Motor neuron (in vitro differentiated cells): ENCODE results near the gene SNUPN. TPM values are rescaled to one million over a fixed set of nuclear protein-coding genes. Genes with fewer than 3 reads are reported as not detected.
A peak's percentile ranks its signal among the peaks of the same experiment; 100 is the strongest.
"Not testable (repeated sequence)": the region's sequence is repeated elsewhere in the genome, so short reads cannot be mapped to it uniquely, and the experiment has no call there.

ENCODE experiments used
- ATAC-seq, 8 experiments: fragments of 200-7000 bp; cut with Tn5 transposase; replicated peaks in 6 of 8; 2 replicates each; pipeline ENCODE4 v1.8.0; 2021; ENCODE audit warnings: mild to moderate bottlenecking in 8 of 8, moderate library complexity in 8 of 8
- H3K27ac ChIP-seq, 2 donors: fragments of 250-450 bp; sonication (Bioruptor Pico); 2 replicates each; pipeline ENCODE4 v1.9.0; 2021; ENCODE audit warnings: antibody characterized with exemption in 2 of 2, mild to moderate bottlenecking in 2 of 2, moderate library complexity in 1 of 2
- H3K4me1 ChIP-seq, 2 donors: fragments of 250-450 bp; sonication (Bioruptor Pico); replicated peaks in 1 of 2; 2 replicates each; pipeline ENCODE4 v1.6.1; 2021; ENCODE audit warnings: antibody characterized with exemption in 2 of 2, mild to moderate bottlenecking in 2 of 2, moderate library complexity in 1 of 2
- H3K4me3 ChIP-seq, 5 donors: fragments of 250-450 bp; sonication (Bioruptor Pico); 2 replicates each; pipeline ENCODE4 v1.9.0; 2021; ENCODE audit warnings: antibody characterized with exemption in 5 of 5, mild to moderate bottlenecking in 5 of 5, moderate library complexity in 4 of 5
- WGBS, 10 experiments: fragments of 450-650 bp; shearing (Covaris generic); methylation state at CpG; one replicate each; pipeline ENCODE4 v1.0.0; 2022; 5-methylcytosine and 5-hydroxymethylcytosine counted together
- in situ Hi-C, 9 experiments: fragments of 400-800 bp; cut with MboI; loops; one replicate each; pipeline ENCODE4 v1.15.0; 2021; ENCODE audit warnings: low sequenced_read_pairs in 9 of 9, low pct_unique_long_range_greater_than_20kb in 2 of 9; ENCODE audit not compliant: unreplicated experiment in 9 of 9
- total RNA-seq, 8 experiments: library from RNA; unstranded; fragments of 300-600 nt; gene quantifications; 2 replicates each; pipeline versions ENCODE4 v1.2.3 to v1.2.4, GENCODE V29; 2022

The SNUPN gene
- total RNA-seq, 8 experiments from 2014 or later = 12.5 to 44.6 (median 19.5) TPM

- Histone ChIP-seq H3K4me3 (peak overlapping the region; percentile 51 to 82 (median 70)), H3K27ac (peak overlapping the region; percentile 76 to 91), H3K4me1 (peaks cover 7 to 12% of the 10 kb centered on the region in 2 donors)
- in situ Hi-C loops = no loop called here
- 0 to 2% (median 0%) methylated on average over 2 to 16 of the region's 16 CpGs for WGBS, 10 experiments
- ATAC-seq = no peak
Measured at GRCh38 chr15:75639191-75639708, 13.7 kb upstream of the SNUPN start.

GRCh38 chr15:75637245-75638009 is 11.9 kb upstream of the SNUPN start:
- no peak overlapping the region for H3K27ac ChIP-seq
- ATAC-seq = no peak
- peaks cover 7 to 12% of the 10 kb centered on the region in 2 donors for H3K4me1 ChIP-seq
- WGBS, 10 experiments = 38 to 100% (median 82%) methylated on average over 1 to 3 of the region's 4 CpGs; no CpG with 5 or more reads in 3 of the 10 experiments
- in situ Hi-C loops = no loop called here
- no peak overlapping the region for H3K4me3 ChIP-seq

- in situ Hi-C loops = no loop called here
- WGBS, 10 experiments = 88 to 100% (median 95%) methylated on average over 2 to 4 of the region's 6 CpGs; no CpG with 5 or more reads in 2 of the 10 experiments
- Histone ChIP-seq H3K27ac (no peak overlapping the region), H3K4me3 (no peak overlapping the region), H3K4me1 (peaks cover 7 to 11% of the 10 kb centered on the region in 2 donors)
- no peak for ATAC-seq
Measured at GRCh38 chr15:75636026-75636425, 10.5 kb upstream of the SNUPN start.

- H3K4me3 ChIP-seq, H3K4me1 ChIP-seq, H3K27ac ChIP-seq, in situ Hi-C loops, ATAC-seq: not testable (repeated sequence)
- WGBS, 10 experiments = 65 to 100% (median 84%) methylated on average over 1 to 6 of the region's 7 CpGs; no CpG with 5 or more reads in 2 of the 10 experiments
Measured at GRCh38 chr15:75633922-75634321, 8.4 kb upstream of the SNUPN start.

GRCh38 chr15:75631935-75632334 is 6.4 kb upstream of the SNUPN start:
- Histone ChIP-seq H3K27ac (no peak overlapping the region), H3K4me3 (no peak overlapping the region), H3K4me1 (no peaks in the 10 kb centered on the region)
- no peak for ATAC-seq
- in situ Hi-C loops = no loop called here

- in situ Hi-C loops = no loop called here
- peaks cover 0 to 2% of the 10 kb centered on the region in 2 donors for H3K4me1 ChIP-seq
- ATAC-seq = no peak
- no peak overlapping the region for H3K4me3 ChIP-seq
- WGBS, 10 experiments = 20 to 100% (median 82%) methylated on average over 1 to 2 of the region's 2 CpGs; no CpG with 5 or more reads in 1 of the 10 experiments
- H3K27ac ChIP-seq = no peak overlapping the region
Measured at GRCh38 chr15:75622505-75622904, 3.0 kb downstream of the SNUPN start.

GRCh38 chr15:75620841-75621391 is 4.6 kb downstream of the SNUPN start:
- in situ Hi-C loops = no loop called here
- Histone ChIP-seq H3K4me1 (peaks cover 0 to 2% of the 10 kb centered on the region in 2 donors), H3K27ac (no peak overlapping the region), H3K4me3 (no peak overlapping the region)
- ATAC-seq = peak in 3 of 8 experiments; percentile 47 to 64 (median 63)
- 0 to 93% (median 60%) methylated on average over 1 to 6 of the region's 7 CpGs; no CpG with 5 or more reads in 2 of the 10 experiments for WGBS, 10 experiments

GRCh38 chr15:75620058-75620820 is 5.3 kb downstream of the SNUPN start:
- ATAC-seq = peak in 3 of 8 experiments; percentile 22 to 72 (median 70)
- no peak overlapping the region for H3K4me3 ChIP-seq

GRCh38 chr15:75616766-75617165 is 8.8 kb downstream of the SNUPN start:
- no peak overlapping the region for H3K4me3 ChIP-seq
- ATAC-seq = no peak
- in situ Hi-C loops = no loop called here

More at GRCh38 chr15:75620058-75620820, 5.3 kb downstream of the SNUPN start:
- WGBS, 10 experiments = 0 to 100% (median 85%) methylated on average over 1 to 4 of the region's 4 CpGs; no CpG with 5 or more reads in 1 of the 10 experiments
- in situ Hi-C loops = no loop called here
- H3K4me1 ChIP-seq = peaks cover 0 to 2% of the 10 kb centered on the region in 2 donors
- peak overlapping the region in 1 of 2 donors; percentile 23 for H3K27ac ChIP-seq

GRCh38 chr15:75606711-75607699 is 18.5 kb downstream of the SNUPN start:
- no peaks in the 10 kb centered on the region for H3K4me1 ChIP-seq
- ATAC-seq = no peak
- no peak overlapping the region for H3K27ac ChIP-seq
- in situ Hi-C loops = no loop called here
- H3K4me3 ChIP-seq = no peak overlapping the region
- WGBS, 10 experiments = 77 to 93% (median 83%) methylated on average over 3 to 5 of the region's 6 CpGs; no CpG with 5 or more reads in 2 of the 10 experiments

More at GRCh38 chr15:75616766-75617165, 8.8 kb downstream of the SNUPN start:
- Histone ChIP-seq H3K27ac (no peak overlapping the region), H3K4me1 (no peaks in the 10 kb centered on the region)

- 88 to 100% (median 95%) methylated on average over 1 to 4 of the region's 8 CpGs; no CpG with 5 or more reads in 4 of the 10 experiments for WGBS, 10 experiments
- Histone ChIP-seq H3K27ac (no peak overlapping the region), H3K4me1 (no peaks in the 10 kb centered on the region), H3K4me3 (no peak overlapping the region)
- ATAC-seq = no peak
- in situ Hi-C loops = no loop called here
Measured at GRCh38 chr15:75606026-75606425, 19.5 kb downstream of the SNUPN start.

- Histone ChIP-seq H3K4me1 (no peaks in the 10 kb centered on the region), H3K4me3 (no peak overlapping the region), H3K27ac (no peak overlapping the region)
- no peak for ATAC-seq
- in situ Hi-C loops = no loop called here
- WGBS, 10 experiments = 0 to 100% (median 41%) methylated on average over 1 to 2 of the region's 2 CpGs; no CpG with 5 or more reads in 4 of the 10 experiments
Measured at GRCh38 chr15:75599401-75599800, 26.1 kb downstream of the SNUPN start.
